WI38 (cell line): ENCODE measurements around the gene PXDN.

ENCODE experiments used
- H3K4me3 ChIP-seq: 2 replicates; pipeline ENCODE4 v1.5.1; 2011; ENCODE audit warnings: low read depth, mild to moderate bottlenecking, control low read depth, low read length
- TF ChIP-seq, protein P1 (sequence below): IDR thresholded peaks from 2 replicates; pipeline ENCODE4 v1.5.1; 2012; ENCODE audit warnings: low read depth, mild to moderate bottlenecking, control low read depth, low read length

Gene PXDN

GRCh38 chr2:1594123-1594372, 150.3 kb downstream of the PXDN start:
- H3K4me3 ChIP-seq: no peak overlapping the region
- TF ChIP-seq, protein P1, sequence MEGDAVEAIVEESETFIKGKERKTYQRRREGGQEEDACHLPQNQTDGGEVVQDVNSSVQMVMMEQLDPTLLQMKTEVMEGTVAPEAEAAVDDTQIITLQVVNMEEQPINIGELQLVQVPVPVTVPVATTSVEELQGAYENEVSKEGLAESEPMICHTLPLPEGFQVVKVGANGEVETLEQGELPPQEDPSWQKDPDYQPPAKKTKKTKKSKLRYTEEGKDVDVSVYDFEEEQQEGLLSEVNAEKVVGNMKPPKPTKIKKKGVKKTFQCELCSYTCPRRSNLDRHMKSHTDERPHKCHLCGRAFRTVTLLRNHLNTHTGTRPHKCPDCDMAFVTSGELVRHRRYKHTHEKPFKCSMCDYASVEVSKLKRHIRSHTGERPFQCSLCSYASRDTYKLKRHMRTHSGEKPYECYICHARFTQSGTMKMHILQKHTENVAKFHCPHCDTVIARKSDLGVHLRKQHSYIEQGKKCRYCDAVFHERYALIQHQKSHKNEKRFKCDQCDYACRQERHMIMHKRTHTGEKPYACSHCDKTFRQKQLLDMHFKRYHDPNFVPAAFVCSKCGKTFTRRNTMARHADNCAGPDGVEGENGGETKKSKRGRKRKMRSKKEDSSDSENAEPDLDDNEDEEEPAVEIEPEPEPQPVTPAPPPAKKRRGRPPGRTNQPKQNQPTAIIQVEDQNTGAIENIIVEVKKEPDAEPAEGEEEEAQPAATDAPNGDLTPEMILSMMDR: no peak

DNA sequence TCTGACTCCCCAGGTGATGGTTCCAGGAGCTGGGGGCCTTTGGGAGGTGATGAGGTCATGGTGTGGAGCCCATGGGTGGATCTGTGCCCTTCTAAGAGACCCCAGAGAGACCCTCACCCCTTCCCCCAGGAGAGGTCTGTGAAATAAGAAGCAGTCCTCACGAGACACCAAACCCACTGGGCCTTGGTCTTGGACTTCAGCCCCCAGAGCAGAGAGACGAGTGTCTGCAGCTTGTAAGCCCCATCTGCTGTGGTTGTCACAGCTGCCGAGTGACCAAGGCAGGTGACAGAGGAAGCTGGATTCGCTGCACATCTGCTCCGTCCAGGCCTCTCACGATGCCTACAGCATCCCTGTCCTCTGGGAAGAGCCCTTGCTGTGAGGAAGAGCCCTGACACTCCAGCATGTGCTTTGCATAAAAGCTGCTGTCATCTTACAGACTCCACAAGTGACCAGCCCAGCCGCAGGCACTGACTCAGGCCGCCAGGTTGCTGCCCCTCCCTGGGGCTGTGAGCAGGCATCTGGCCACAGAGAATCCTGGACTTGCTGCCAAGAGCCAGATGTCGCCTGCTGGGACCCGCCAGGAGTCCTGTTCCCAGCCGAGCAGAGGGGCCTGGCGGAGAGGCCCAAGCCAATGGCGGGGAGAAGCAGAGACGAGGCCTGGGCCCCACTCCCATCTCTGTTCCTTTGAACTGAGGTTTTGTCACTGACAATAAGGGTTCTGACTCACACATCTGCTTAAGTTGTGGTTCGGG, 150.8 kb downstream of the PXDN start:
- no peak overlapping the region for H3K4me3 ChIP-seq
- TF ChIP-seq, protein P1: no peak

- no peak overlapping the region for H3K4me3 ChIP-seq
- TF ChIP-seq, protein P1: peak; percentile 70
These were observed 152.1 kb downstream of the PXDN start for GRCh38 chr2:1591978-1592907.

DNA sequence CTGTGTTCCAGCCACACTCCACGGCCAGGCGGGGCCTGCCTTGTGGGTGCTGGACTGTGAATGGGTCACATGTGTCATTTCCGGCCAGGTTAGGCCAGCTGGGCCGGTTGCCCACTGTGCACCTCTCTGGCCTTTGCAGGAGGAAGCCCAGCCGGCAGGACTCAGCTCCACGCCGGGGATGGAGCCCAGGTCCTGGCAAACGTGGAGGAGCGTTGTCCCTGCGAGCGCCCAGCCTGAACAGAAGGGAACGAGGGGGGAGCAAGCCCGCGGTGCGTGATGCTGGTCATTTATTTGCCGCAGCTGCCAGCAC, 152.9 kb downstream of the PXDN start:
- no peak overlapping the region for H3K4me3 ChIP-seq
- TF ChIP-seq, protein P1: no peak

DNA sequence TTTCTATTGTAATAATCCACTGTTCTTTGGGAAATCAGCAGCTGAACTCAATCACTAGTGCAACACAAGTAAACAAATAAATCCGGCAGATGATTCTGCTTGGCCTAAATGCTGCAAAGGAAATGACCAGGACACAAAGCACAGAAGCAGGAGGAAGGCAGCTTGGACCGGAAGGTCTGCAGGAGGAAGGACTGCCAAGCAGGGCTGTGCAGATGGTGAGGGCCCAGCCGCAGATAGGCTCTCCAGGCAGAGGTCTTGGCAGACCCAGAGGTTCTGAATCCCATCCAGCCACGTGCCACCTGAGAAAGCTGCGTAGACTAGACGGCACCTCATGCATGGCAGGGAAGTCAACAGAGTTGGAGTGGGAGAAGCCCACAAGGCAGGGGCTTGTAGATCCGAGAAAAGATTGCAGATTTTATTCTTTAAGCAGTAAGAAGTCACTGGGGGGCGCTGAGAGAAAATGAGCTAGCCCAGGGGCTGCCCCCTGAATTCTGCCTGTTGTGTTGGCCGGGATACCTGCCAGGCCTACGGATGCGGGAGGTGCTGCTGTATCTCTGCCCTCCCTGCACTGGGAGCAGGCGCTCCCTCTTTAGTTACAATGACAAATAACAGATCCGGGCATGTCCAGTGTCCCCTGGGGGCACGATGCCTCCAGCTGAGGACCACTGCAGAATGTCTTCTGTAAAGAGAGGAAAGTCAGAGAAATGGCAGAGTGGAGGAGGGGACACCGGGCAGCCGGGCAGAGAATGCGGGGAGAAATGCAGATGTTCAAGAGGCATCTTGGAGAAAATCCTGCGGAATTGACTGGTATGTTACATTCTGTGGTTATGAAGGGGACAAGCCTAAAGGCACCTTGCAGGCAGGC, 153.5 kb downstream of the PXDN start:
- no peak overlapping the region for H3K4me3 ChIP-seq
- TF ChIP-seq, protein P1: no peak

GRCh38 chr2:1588978-1589621, 155.2 kb downstream of the PXDN start:
- TF ChIP-seq, protein P1: peak; percentile 7
- H3K4me3 ChIP-seq: no peak overlapping the region
